Glomerular visceral epithelial cell (primary cell): ENCODE data around the gene IGSF3.

Source experiments
- DNase-seq: peaks from one replicate; pipeline ENCODE4 v3.0.0-alpha.2; 2016; ENCODE audit errors: extremely low spot score

IGSF3 gene

GRCh38 chr1:116667575-116668105, at the start of gene IGSF3:
IGSF3 (minus strand) TSS chr1:116667733; CDS start chr1:116666326, 1,407 bp downstream.
- DNase-seq: peak; percentile 77

GRCh38 chr1:116717318-116717717, 49.8 kb upstream of the IGSF3 start:
- no peak for DNase-seq

- DNase-seq: no peak
Measured at GRCh38 chr1:116716391-116716790, 48.9 kb upstream of the IGSF3 start.

GRCh38 chr1:116713474-116713873, 45.9 kb upstream of the IGSF3 start:
- DNase-seq: no peak

- no peak for DNase-seq
Measured at GRCh38 chr1:116712510-116712909, 45.0 kb upstream of the IGSF3 start.

GRCh38 chr1:116711263-116711840, 43.8 kb upstream of the IGSF3 start:
- DNase-seq: peak; percentile 30

GRCh38 chr1:116710420-116711262, 43.1 kb upstream of the IGSF3 start:
- DNase-seq: no peak

- DNase-seq: no peak
Measured at GRCh38 chr1:116709666-116710167, 42.2 kb upstream of the IGSF3 start.

GRCh38 chr1:116708255-116708900, 40.8 kb upstream of the IGSF3 start:
- DNase-seq: no peak

- DNase-seq: no peak
Measured at GRCh38 chr1:116706841-116707240, 39.3 kb upstream of the IGSF3 start.

GRCh38 chr1:116706123-116706522, 38.6 kb upstream of the IGSF3 start:
- no peak for DNase-seq

GRCh38 chr1:116704278-116704677, 36.7 kb upstream of the IGSF3 start:
- DNase-seq: no peak

- no peak for DNase-seq
Measured at GRCh38 chr1:116699605-116700004, 32.1 kb upstream of the IGSF3 start.

GRCh38 chr1:116698244-116698595, 30.7 kb upstream of the IGSF3 start:
- no peak for DNase-seq

- no peak for DNase-seq
Measured at GRCh38 chr1:116697548-116698243, 30.2 kb upstream of the IGSF3 start.

- no peak for DNase-seq
Measured at GRCh38 chr1:116694524-116694923, 27.0 kb upstream of the IGSF3 start.

- peak; percentile 31 for DNase-seq
Measured at GRCh38 chr1:116693759-116694480, 26.4 kb upstream of the IGSF3 start.

- no peak for DNase-seq
Measured at GRCh38 chr1:116692879-116693278, 25.3 kb upstream of the IGSF3 start.

- no peak for DNase-seq
Measured at GRCh38 chr1:116690849-116691406, 23.4 kb upstream of the IGSF3 start.

- no peak for DNase-seq
Measured at GRCh38 chr1:116690396-116690848, 22.9 kb upstream of the IGSF3 start.
